Measurements from ENCODE around the gene CEP152.
"Not testable (repeated sequence)": the region's sequence is repeated elsewhere in the genome, so short reads cannot be mapped to it uniquely, and the experiment has no call there.

CEP152 gene

GRCh38 chr15:48810414-48811324, at the start of gene CEP152:
CEP152 (minus strand) TSS chr15:48811069; CDS start chr15:48805649, 5,420 bp downstream.
- H3K4me3 ChIP-seq (ENCODE audit: low read depth, low read length) = peak within 1 kb of the TSS; percentile 96

GRCh38 chr15:48859426-48859825, 48.6 kb upstream of the CEP152 start:
- no peak for TF ChIP-seq CTCF (IDR thresholded peaks at IDR 0.05; ENCODE audit: low read depth, low read length)
- no peak overlapping the region for H3K4me3 ChIP-seq (ENCODE audit: low read depth, low read length)

More at GRCh38 chr15:48810414-48811324, at the start of gene CEP152:
- no peak for TF ChIP-seq CTCF (IDR thresholded peaks at IDR 0.05; ENCODE audit: low read depth, low read length)

- TF ChIP-seq CTCF (IDR thresholded peaks at IDR 0.05; ENCODE audit: low read depth, low read length) = no peak
- H3K4me3 ChIP-seq (ENCODE audit: low read depth, low read length) = no peak overlapping the region
Observed at GRCh38 chr15:48858401-48858800, 47.5 kb upstream of the CEP152 start.

- H3K4me3 ChIP-seq (ENCODE audit: low read depth, low read length) = no peak overlapping the region
Observed at GRCh38 chr15:48856942-48857341, 46.1 kb upstream of the CEP152 start.

GRCh38 chr15:48855501-48856440, 44.9 kb upstream of the CEP152 start:
- no peak overlapping the region for H3K4me3 ChIP-seq (ENCODE audit: low read depth, low read length)
- TF ChIP-seq CTCF (IDR thresholded peaks at IDR 0.05; ENCODE audit: low read depth, low read length) = 0 out of 2 replicates have a peak, but pooled peaks have one; percentile 41

More at GRCh38 chr15:48856942-48857341, 46.1 kb upstream of the CEP152 start:
- TF ChIP-seq CTCF (IDR thresholded peaks at IDR 0.05; ENCODE audit: low read depth, low read length) = no peak

- H3K4me3 ChIP-seq (ENCODE audit: low read depth, low read length) = not testable (repeated sequence)
Observed at GRCh38 chr15:48854434-48854833, 43.6 kb upstream of the CEP152 start.

- TF ChIP-seq CTCF (IDR thresholded peaks at IDR 0.05; ENCODE audit: low read depth, low read length) = no peak
- H3K4me3 ChIP-seq (ENCODE audit: low read depth, low read length) = no peak overlapping the region
Observed at GRCh38 chr15:48851956-48852355, 41.1 kb upstream of the CEP152 start.

Data from WI38 (cell line).